ENCODE measurements around the gene ADARB2. TPM values are rescaled to one million over a fixed set of nuclear protein-coding genes. Genes with fewer than 3 reads are reported as not detected.

ADARB2 gene
- total RNA-seq, 1 donor from 2014 or later: 0.08 TPM

DNA sequence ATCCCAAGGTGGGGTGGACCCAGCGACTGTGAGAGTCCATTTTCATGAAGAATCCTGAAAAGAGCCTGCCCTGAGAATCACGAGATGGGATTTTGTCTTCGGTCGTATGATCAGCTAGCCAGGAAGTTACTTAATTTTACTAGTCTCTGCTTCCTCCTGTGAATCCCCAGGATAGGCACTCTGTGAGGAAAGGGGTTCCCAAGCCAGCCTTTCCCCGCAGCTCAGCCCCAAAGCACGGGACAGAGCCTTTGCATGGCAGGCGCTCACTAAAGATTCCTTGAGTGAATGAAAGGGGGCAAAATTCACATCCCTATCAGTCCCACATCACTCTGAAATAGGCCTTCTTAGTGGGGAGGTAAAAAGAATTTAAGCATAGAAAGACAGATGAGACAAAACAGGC is 219.6 kb downstream of the ADARB2 start:
- H3K27me3 ChIP-seq (ENCODE audit: control insufficient read depth, insufficient read depth, low read length): no peaks in the 10 kb centered on the region
- no peak overlapping the region for H3K4me3 ChIP-seq (ENCODE audit: low read depth, low read length)
- DNase-seq (ENCODE audit: low read depth): no peak
- TF ChIP-seq, protein P1, sequence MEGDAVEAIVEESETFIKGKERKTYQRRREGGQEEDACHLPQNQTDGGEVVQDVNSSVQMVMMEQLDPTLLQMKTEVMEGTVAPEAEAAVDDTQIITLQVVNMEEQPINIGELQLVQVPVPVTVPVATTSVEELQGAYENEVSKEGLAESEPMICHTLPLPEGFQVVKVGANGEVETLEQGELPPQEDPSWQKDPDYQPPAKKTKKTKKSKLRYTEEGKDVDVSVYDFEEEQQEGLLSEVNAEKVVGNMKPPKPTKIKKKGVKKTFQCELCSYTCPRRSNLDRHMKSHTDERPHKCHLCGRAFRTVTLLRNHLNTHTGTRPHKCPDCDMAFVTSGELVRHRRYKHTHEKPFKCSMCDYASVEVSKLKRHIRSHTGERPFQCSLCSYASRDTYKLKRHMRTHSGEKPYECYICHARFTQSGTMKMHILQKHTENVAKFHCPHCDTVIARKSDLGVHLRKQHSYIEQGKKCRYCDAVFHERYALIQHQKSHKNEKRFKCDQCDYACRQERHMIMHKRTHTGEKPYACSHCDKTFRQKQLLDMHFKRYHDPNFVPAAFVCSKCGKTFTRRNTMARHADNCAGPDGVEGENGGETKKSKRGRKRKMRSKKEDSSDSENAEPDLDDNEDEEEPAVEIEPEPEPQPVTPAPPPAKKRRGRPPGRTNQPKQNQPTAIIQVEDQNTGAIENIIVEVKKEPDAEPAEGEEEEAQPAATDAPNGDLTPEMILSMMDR (IDR thresholded peaks at IDR 0.05; ENCODE audit: insufficient read depth, low read length, poor library complexity, severe bottlenecking): no peak
- no peaks in the 10 kb centered on the region for H3K36me3 ChIP-seq (ENCODE audit: control insufficient read depth, insufficient read depth, low read length)

DNA sequence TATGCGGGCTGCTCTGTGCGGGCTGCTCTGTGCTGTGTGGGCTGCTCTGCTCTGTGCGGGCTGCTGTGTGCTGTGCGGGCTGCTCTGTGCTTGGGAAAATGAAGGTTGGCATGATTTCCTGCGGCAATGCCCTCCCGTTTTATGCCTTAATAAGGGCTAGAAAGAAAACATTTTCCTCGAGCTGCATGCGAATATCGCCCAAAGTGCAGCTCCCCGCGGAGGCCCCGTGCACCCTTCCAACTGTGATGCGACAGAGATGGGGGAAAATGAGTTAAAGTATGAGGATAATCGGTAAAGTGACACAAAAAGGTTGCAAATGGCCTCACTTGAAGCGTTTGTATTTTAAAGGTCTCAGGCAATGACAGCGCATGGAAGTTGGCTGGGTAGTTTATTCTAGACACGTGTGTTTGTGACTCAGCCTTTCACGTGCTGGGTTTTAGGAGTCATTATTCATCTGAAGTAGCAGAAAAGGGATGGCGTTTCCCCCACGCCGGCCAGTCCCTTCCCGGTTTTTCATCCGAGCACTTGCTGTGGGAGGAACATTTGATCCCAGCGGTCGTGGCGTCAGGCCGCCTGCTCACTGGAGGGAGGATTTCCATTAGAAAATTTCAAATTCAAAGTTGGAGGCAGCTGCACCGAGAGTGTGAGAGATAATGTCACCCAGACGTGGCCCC is 220.7 kb downstream of the ADARB2 start:
- TF ChIP-seq, protein P1 (IDR thresholded peaks at IDR 0.05; ENCODE audit: insufficient read depth, low read length, poor library complexity, severe bottlenecking): no peak
- no peak overlapping the region for H3K4me3 ChIP-seq (ENCODE audit: low read depth, low read length)
- no peak for DNase-seq (ENCODE audit: low read depth)
- H3K36me3 ChIP-seq (ENCODE audit: control insufficient read depth, insufficient read depth, low read length): no peaks in the 10 kb centered on the region
- no peaks in the 10 kb centered on the region for H3K27me3 ChIP-seq (ENCODE audit: control insufficient read depth, insufficient read depth, low read length)

DNA sequence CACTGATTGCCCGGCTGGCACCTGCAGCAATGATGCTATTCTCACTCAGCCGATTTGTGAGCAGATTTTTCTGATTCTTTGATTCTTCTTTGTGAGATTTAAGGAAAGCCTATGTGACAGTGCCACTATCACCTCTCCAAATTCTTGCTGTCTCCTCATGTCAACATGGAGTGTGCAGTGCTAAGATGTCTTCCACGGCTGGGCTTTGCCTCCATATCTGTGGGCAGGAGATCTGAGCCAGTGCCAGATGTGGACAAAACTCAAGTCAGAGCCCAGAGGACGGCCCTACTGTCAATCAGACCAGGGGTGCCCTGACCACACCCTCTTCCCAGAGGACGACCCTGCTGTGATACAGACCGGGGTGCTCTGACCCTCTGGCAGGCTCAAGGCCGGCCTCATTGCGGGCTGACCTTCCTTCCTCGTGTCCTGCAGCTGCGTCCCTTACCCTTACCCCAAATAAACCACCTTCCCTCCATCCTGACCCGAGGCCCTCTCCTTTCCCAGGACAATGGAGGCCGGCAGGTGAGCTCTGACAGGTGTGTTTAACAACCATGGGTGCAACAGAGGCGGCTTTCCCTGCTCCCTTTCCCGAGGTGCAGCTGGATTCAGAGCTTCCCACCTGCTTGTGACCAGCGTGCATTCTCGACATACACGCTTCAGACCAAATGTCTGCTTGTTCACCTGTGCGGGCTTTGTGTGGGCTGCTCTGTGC is 221.4 kb downstream of the ADARB2 start:
- no peak overlapping the region for H3K4me3 ChIP-seq (ENCODE audit: low read depth, low read length)
- no peaks in the 10 kb centered on the region for H3K36me3 ChIP-seq (ENCODE audit: control insufficient read depth, insufficient read depth, low read length)
- DNase-seq (ENCODE audit: low read depth): no peak
- TF ChIP-seq, protein P1 (IDR thresholded peaks at IDR 0.05; ENCODE audit: insufficient read depth, low read length, poor library complexity, severe bottlenecking): no peak
- H3K27me3 ChIP-seq (ENCODE audit: control insufficient read depth, insufficient read depth, low read length): no peaks in the 10 kb centered on the region

DNA sequence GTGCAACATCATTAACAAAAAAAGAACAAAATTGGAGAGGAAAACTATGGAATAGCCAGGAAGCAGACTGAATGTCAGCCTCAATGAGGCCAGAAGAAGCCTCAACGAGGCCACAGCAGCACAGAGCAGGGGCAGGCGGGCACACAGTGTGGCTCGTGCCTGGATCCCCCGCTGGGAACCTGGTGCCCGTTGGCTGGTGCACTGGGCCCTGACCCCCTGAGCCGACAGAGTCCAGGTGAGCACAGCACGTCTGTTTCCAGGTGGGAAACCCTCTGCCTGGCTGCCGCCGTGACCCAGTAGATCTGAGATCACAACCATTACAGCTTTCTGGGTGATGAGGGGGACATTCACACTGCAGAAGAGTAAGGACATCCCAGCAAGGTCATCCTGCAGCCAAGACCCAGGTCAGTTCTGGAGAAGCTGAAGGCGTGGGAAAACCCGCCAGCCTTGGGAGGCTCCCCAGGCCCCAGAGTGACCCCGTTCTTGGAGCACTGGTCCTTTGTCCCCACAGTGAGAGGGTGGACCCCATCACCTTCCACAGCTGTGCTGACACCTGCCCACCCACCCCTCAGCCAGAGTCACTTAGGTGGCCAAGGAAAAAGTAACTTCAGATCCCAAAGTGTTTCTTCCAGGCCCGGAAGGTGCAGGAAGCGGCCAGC is 222.1 kb downstream of the ADARB2 start:
- no peak overlapping the region for H3K4me3 ChIP-seq (ENCODE audit: low read depth, low read length)
- TF ChIP-seq, protein P1 (IDR thresholded peaks at IDR 0.05; ENCODE audit: insufficient read depth, low read length, poor library complexity, severe bottlenecking): no peak
- H3K36me3 ChIP-seq (ENCODE audit: control insufficient read depth, insufficient read depth, low read length): no peaks in the 10 kb centered on the region
- no peak for DNase-seq (ENCODE audit: low read depth)
- H3K27me3 ChIP-seq (ENCODE audit: control insufficient read depth, insufficient read depth, low read length): no peaks in the 10 kb centered on the region

DNA sequence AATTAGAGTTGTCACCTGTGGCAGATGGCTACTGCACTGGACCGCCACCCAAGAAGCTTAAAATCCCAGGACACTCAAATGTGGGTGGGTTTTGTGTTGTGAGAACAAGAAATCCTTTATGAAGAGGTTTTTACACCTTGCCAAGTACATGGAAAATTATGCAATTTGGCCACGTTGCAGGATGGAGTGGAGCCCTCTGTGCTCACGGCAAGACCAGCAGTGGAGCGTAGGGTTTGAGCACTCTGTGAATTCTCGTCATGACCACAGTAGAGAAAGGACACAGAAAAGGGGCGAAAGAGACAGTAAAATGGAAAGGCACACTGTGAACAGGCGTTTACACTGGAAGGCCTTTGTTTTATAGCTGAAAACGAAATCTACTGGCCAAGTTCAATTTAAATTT is 222.6 kb downstream of the ADARB2 start:
- no peaks in the 10 kb centered on the region for H3K36me3 ChIP-seq (ENCODE audit: control insufficient read depth, insufficient read depth, low read length)
- no peak for DNase-seq (ENCODE audit: low read depth)
- TF ChIP-seq, protein P1 (IDR thresholded peaks at IDR 0.05; ENCODE audit: insufficient read depth, low read length, poor library complexity, severe bottlenecking): no peak
- H3K4me3 ChIP-seq (ENCODE audit: low read depth, low read length): no peak overlapping the region
- H3K27me3 ChIP-seq (ENCODE audit: control insufficient read depth, insufficient read depth, low read length): no peaks in the 10 kb centered on the region

All from kidney epithelial cell (primary cell).